ENCODE data around the gene MET.
"Not testable (repeated sequence)": the region's sequence is repeated elsewhere in the genome, so short reads cannot be mapped to it uniquely, and the experiment has no call there.

The MET gene

GRCh38 chr7:116741625-116742316 lies 69.8 kb downstream of the MET start:
- H3K9me3 ChIP-seq (ENCODE audit: insufficient read depth, low read length), result no peaks in the 10 kb centered on the region
- H3K4me1 ChIP-seq (ENCODE audit: insufficient read depth, insufficient read length), result no peaks in the 10 kb centered on the region
- DNase-seq (ENCODE audit: low read depth, low spot score), result no peak
- TF ChIP-seq YY1 (IDR thresholded peaks at IDR 0.05; ENCODE audit: insufficient read depth, insufficient read length) (no peak), ZNF274 (IDR thresholded peaks at IDR 0.05; ENCODE audit: low read depth, low read length) (no peak), SUZ12 (IDR thresholded peaks at IDR 0.05; ENCODE audit: extremely low read depth, insufficient read depth, insufficient read length) (no peak)
- H3K9ac ChIP-seq (ENCODE audit: insufficient read length, low read depth), result no peak overlapping the region
- H3K36me3 ChIP-seq (ENCODE audit: insufficient read depth, insufficient read length, low read length), result peaks cover 18% of the 10 kb centered on the region
- H3K4me3 ChIP-seq (ENCODE audit: insufficient read length, low read depth), result no peak overlapping the region
- no peaks in the 10 kb centered on the region for H3K27me3 ChIP-seq (ENCODE audit: insufficient read depth, insufficient read length)

- Histone ChIP-seq H3K4me3 (ENCODE audit: insufficient read length, low read depth) (no peak overlapping the region), H3K4me1 (ENCODE audit: insufficient read depth, insufficient read length) (no peaks in the 10 kb centered on the region), H3K27me3 (ENCODE audit: insufficient read depth, insufficient read length) (no peaks in the 10 kb centered on the region), H3K36me3 (ENCODE audit: insufficient read depth, insufficient read length, low read length) (peaks cover 18% of the 10 kb centered on the region), H3K9me3 (ENCODE audit: insufficient read depth, low read length) (no peaks in the 10 kb centered on the region), H3K9ac (ENCODE audit: insufficient read length, low read depth) (no peak overlapping the region)
- DNase-seq (ENCODE audit: low read depth, low spot score), result no peak
- TF ChIP-seq ZNF274 (IDR thresholded peaks at IDR 0.05; ENCODE audit: low read depth, low read length) (no peak), YY1 (IDR thresholded peaks at IDR 0.05; ENCODE audit: insufficient read depth, insufficient read length) (no peak), SUZ12 (IDR thresholded peaks at IDR 0.05; ENCODE audit: extremely low read depth, insufficient read depth, insufficient read length) (no peak)
Measured at GRCh38 chr7:116742641-116743040, 70.6 kb downstream of the MET start.

GRCh38 chr7:116743835-116744234 lies 71.8 kb downstream of the MET start:
- peaks cover 18% of the 10 kb centered on the region for H3K36me3 ChIP-seq (ENCODE audit: insufficient read depth, insufficient read length, low read length)
- not testable (repeated sequence) for H3K9me3 ChIP-seq (ENCODE audit: insufficient read depth, low read length); H3K4me1 ChIP-seq (ENCODE audit: insufficient read depth, insufficient read length); H3K27me3 ChIP-seq (ENCODE audit: insufficient read depth, insufficient read length); H3K9ac ChIP-seq (ENCODE audit: insufficient read length, low read depth); H3K4me3 ChIP-seq (ENCODE audit: insufficient read length, low read depth); DNase-seq (ENCODE audit: low read depth, low spot score)

- not testable (repeated sequence) for H3K4me3 ChIP-seq (ENCODE audit: insufficient read length, low read depth); H3K36me3 ChIP-seq (ENCODE audit: insufficient read depth, insufficient read length, low read length); H3K27me3 ChIP-seq (ENCODE audit: insufficient read depth, insufficient read length); H3K4me1 ChIP-seq (ENCODE audit: insufficient read depth, insufficient read length); H3K9ac ChIP-seq (ENCODE audit: insufficient read length, low read depth); H3K9me3 ChIP-seq (ENCODE audit: insufficient read depth, low read length); DNase-seq (ENCODE audit: low read depth, low spot score)
Measured at GRCh38 chr7:116746388-116746787, 74.4 kb downstream of the MET start.

- not testable (repeated sequence) for H3K9ac ChIP-seq (ENCODE audit: insufficient read length, low read depth); H3K9me3 ChIP-seq (ENCODE audit: insufficient read depth, low read length); H3K27me3 ChIP-seq (ENCODE audit: insufficient read depth, insufficient read length); H3K4me1 ChIP-seq (ENCODE audit: insufficient read depth, insufficient read length); DNase-seq (ENCODE audit: low read depth, low spot score); H3K4me3 ChIP-seq (ENCODE audit: insufficient read length, low read depth); H3K36me3 ChIP-seq (ENCODE audit: insufficient read depth, insufficient read length, low read length)
Measured at GRCh38 chr7:116751070-116751469, 79.1 kb downstream of the MET start.

GRCh38 chr7:116752305-116753074 lies 80.5 kb downstream of the MET start:
- H3K4me3 ChIP-seq (ENCODE audit: insufficient read length, low read depth), result no peak overlapping the region
- no peak for TF ChIP-seq ZNF274 (IDR thresholded peaks at IDR 0.05; ENCODE audit: low read depth, low read length)

GRCh38 chr7:116753130-116753529 lies 81.1 kb downstream of the MET start:
- no peaks in the 10 kb centered on the region for H3K9me3 ChIP-seq (ENCODE audit: insufficient read depth, low read length)
- no peaks in the 10 kb centered on the region for H3K36me3 ChIP-seq (ENCODE audit: insufficient read depth, insufficient read length, low read length)
- H3K27me3 ChIP-seq (ENCODE audit: insufficient read depth, insufficient read length), result no peaks in the 10 kb centered on the region

More at GRCh38 chr7:116752305-116753074, 80.5 kb downstream of the MET start:
- DNase-seq (ENCODE audit: low read depth, low spot score), result no peak
- Histone ChIP-seq H3K4me1 (ENCODE audit: insufficient read depth, insufficient read length) (no peaks in the 10 kb centered on the region), H3K36me3 (ENCODE audit: insufficient read depth, insufficient read length, low read length) (no peaks in the 10 kb centered on the region), H3K9ac (ENCODE audit: insufficient read length, low read depth) (no peak overlapping the region), H3K9me3 (ENCODE audit: insufficient read depth, low read length) (no peaks in the 10 kb centered on the region), H3K27me3 (ENCODE audit: insufficient read depth, insufficient read length) (no peaks in the 10 kb centered on the region)

GRCh38 chr7:116754186-116754585 lies 82.2 kb downstream of the MET start:
- Histone ChIP-seq H3K9ac (ENCODE audit: insufficient read length, low read depth) (no peak overlapping the region), H3K4me3 (ENCODE audit: insufficient read length, low read depth) (no peak overlapping the region), H3K27me3 (ENCODE audit: insufficient read depth, insufficient read length) (no peaks in the 10 kb centered on the region), H3K9me3 (ENCODE audit: insufficient read depth, low read length) (no peaks in the 10 kb centered on the region), H3K4me1 (ENCODE audit: insufficient read depth, insufficient read length) (no peaks in the 10 kb centered on the region), H3K36me3 (ENCODE audit: insufficient read depth, insufficient read length, low read length) (no peaks in the 10 kb centered on the region)
- TF ChIP-seq YY1 (IDR thresholded peaks at IDR 0.05; ENCODE audit: insufficient read depth, insufficient read length) (no peak), ZNF274 (IDR thresholded peaks at IDR 0.05; ENCODE audit: low read depth, low read length) (no peak), SUZ12 (IDR thresholded peaks at IDR 0.05; ENCODE audit: extremely low read depth, insufficient read depth, insufficient read length) (no peak)
- no peak for DNase-seq (ENCODE audit: low read depth, low spot score)

More at GRCh38 chr7:116753130-116753529, 81.1 kb downstream of the MET start:
- no peak overlapping the region for H3K4me3 ChIP-seq (ENCODE audit: insufficient read length, low read depth)
- no peak overlapping the region for H3K9ac ChIP-seq (ENCODE audit: insufficient read length, low read depth)
- no peak for TF ChIP-seq SUZ12 (IDR thresholded peaks at IDR 0.05; ENCODE audit: extremely low read depth, insufficient read depth, insufficient read length)
- no peak for TF ChIP-seq ZNF274 (IDR thresholded peaks at IDR 0.05; ENCODE audit: low read depth, low read length)
- TF ChIP-seq YY1 (IDR thresholded peaks at IDR 0.05; ENCODE audit: insufficient read depth, insufficient read length), result no peak
- no peaks in the 10 kb centered on the region for H3K4me1 ChIP-seq (ENCODE audit: insufficient read depth, insufficient read length)
- no peak for DNase-seq (ENCODE audit: low read depth, low spot score)

Measured in NT2/D1 (cell line).